HCT116 (cell line): ENCODE data around the gene PGGHG. TPM values are rescaled to one million over a fixed set of nuclear protein-coding genes. Genes with fewer than 3 reads are reported as not detected.
A peak's percentile ranks its signal among the peaks of the same experiment; 100 is the strongest.

ENCODE experiments used
- ATAC-seq: fragments of 200-7000 bp; cut with Tn5 transposase; 2 replicates; pipeline ENCODE4 v1.9.1; 2020; ENCODE audit warnings: mild to moderate bottlenecking, moderate library complexity
- BruUV-seq: library from RNA; stranded (reverse); fragments of 400-500 nt; replicated peaks from 2 replicates; lab custom pipeline; 2021; lab: Mats Ljungman, UMichigan
- CTCF ChIA-PET: fragments of 300-600 bp; sonication (Branson Sonifier 250); formaldehyde crosslinking; loops from one replicate; lab custom pipeline; 2021; ENCODE audit warnings: antibody characterized with exemption; lab: Charles Lee
- POLR2A ChIA-PET: fragments of 300-600, 350-600 bp; sonication (Branson Sonifier 250); formaldehyde crosslinking; loops from one replicate; lab custom pipeline; 2021; ENCODE audit warnings: antibody characterized with exemption; lab: Charles Lee
- RAD21 ChIA-PET, 2 experiments: fragments of 300-600 bp; sonication (Branson Sonifier 250); formaldehyde crosslinking; loops; one replicate each; lab custom pipeline; 2023; ENCODE audit warnings: low total read pairs in 2 of 2; ENCODE audit not compliant: uncharacterized antibody in 2 of 2, unreplicated experiment in 2 of 2, low non-redundant PET in 1 of 2; lab: Charles Lee
- DNase-seq: peaks from one replicate; pipeline ENCODE4 v3.0.0-alpha.2; 2010; ENCODE audit warnings: low read depth, low spot score
- H2AFZ ChIP-seq: fragments of 200-600 bp; shearing (Covaris generic), sonication (generic); 2 replicates; pipeline ENCODE4 v1.6.1; 2017; ENCODE audit warnings: low read depth, mixed run types, mixed read lengths, antibody characterized with exemption, low read length; ENCODE audit not compliant: poor library complexity, severe bottlenecking
- H3K27ac ChIP-seq: 2 replicates; pipeline ENCODE4 v1.5.1; 2012; ENCODE audit warnings: low read depth, low read length
- H3K27me3 ChIP-seq: fragments of 200-600 bp; sonication (generic); 2 replicates; pipeline ENCODE4 v1.6.1; 2016; ENCODE audit warnings: mixed run types, low read length, mixed read lengths; ENCODE audit not compliant: insufficient read depth
- H3K36me3 ChIP-seq, 2 experiments: fragments of 200-500 bp in 1 of 2; fragments of 200-600 bp in 1 of 2; sonication (Bioruptor generic) in 1 of 2; sonication (generic) in 1 of 2; 2 replicates each; pipeline versions ENCODE4 v1.5.1 to v1.6.1; 2014 to 2016; ENCODE audit warnings: low read length in 2 of 2, inconsistent platforms in 1 of 2, mixed read lengths in 1 of 2, mixed run types in 1 of 2; ENCODE audit not compliant: insufficient read depth in 2 of 2, control insufficient read depth in 1 of 2
- H3K4me1 ChIP-seq, 2 experiments: fragments of 200-600 bp in 1 of 2; sonication (generic) in 1 of 2; 2 replicates each; pipeline versions ENCODE4 v1.5.1 to v1.6.1; 2012 to 2017; ENCODE audit warnings: low read length in 2 of 2, inconsistent platforms in 1 of 2, mild to moderate bottlenecking in 1 of 2, mixed read lengths in 1 of 2, mixed run types in 1 of 2, moderate library complexity in 1 of 2; ENCODE audit not compliant: insufficient read depth in 2 of 2, control insufficient read depth in 1 of 2
- H3K4me2 ChIP-seq: fragments of 200-600 bp; sonication (generic); 2 replicates; pipeline ENCODE4 v1.6.1; 2017; ENCODE audit warnings: mixed run types, low read length, mixed read lengths
- H3K4me3 ChIP-seq, 2 experiments: fragments of 200-600 bp in 1 of 2; sonication (generic) in 1 of 2; replicated peaks in 1 of 2; 2 replicates each; pipeline ENCODE4 v1.5.1; 2011 to 2016; ENCODE audit warnings: low read length in 2 of 2, control low read depth in 1 of 2, low read depth in 1 of 2, mild to moderate bottlenecking in 1 of 2, mixed read lengths in 1 of 2, mixed run types in 1 of 2
- H3K79me2 ChIP-seq: fragments of 200-600 bp; sonication (generic); 2 replicates; pipeline ENCODE4 v1.6.1; 2017; ENCODE audit warnings: mild to moderate bottlenecking, mixed run types, low read length, moderate library complexity, mixed read lengths; ENCODE audit not compliant: insufficient read depth
- H3K9ac ChIP-seq: fragments of 200-600 bp; sonication (generic); 2 replicates; pipeline ENCODE4 v1.6.1; 2016; ENCODE audit warnings: low read length, mixed read lengths
- H3K9me2 ChIP-seq: fragments of 200-600 bp; sonication (generic), shearing (Covaris generic); 2 replicates; pipeline ENCODE4 v1.6.1; 2017; ENCODE audit warnings: mixed run types, mild to moderate bottlenecking, moderate library complexity; ENCODE audit not compliant: insufficient read depth
- H3K9me3 ChIP-seq, 2 experiments: fragments of 200-500 bp in 1 of 2; fragments of 200-600 bp in 1 of 2; sonication (Bioruptor generic) in 1 of 2; sonication (generic) in 1 of 2; 2 replicates each; pipeline ENCODE4 v1.6.1; 2014 to 2017; ENCODE audit warnings: low read length in 2 of 2, mixed read lengths in 2 of 2, inconsistent platforms in 1 of 2, low read depth in 1 of 2, mild to moderate bottlenecking in 1 of 2, mixed run types in 1 of 2, moderate library complexity in 1 of 2; ENCODE audit not compliant: control insufficient read depth in 1 of 2, insufficient read depth in 1 of 2
- H4K20me1 ChIP-seq: fragments of 200-600 bp; sonication (generic), shearing (Covaris generic); 2 replicates; pipeline ENCODE4 v1.6.1; 2017; ENCODE audit warnings: mixed run types, mild to moderate bottlenecking, moderate library complexity; ENCODE audit not compliant: insufficient read depth
- ATF3 ChIP-seq: IDR thresholded peaks from 2 replicates; pipeline ENCODE4 v1.6.1; 2012
- CEBPB ChIP-seq: IDR thresholded peaks from 2 replicates; pipeline ENCODE4 v1.6.1; 2012; ENCODE audit warnings: low read depth
- CTCF ChIP-seq, 3 experiments: fragments of 200-600 bp in 1 of 3; sonication (generic) in 1 of 3; IDR thresholded peaks in 2 of 3; conservative IDR thresholded peaks in 1 of 3; 2 replicates each; pipeline ENCODE4 v1.5.1; 2012 to 2017; ENCODE audit warnings: low read depth in 2 of 3, low read length in 2 of 3, antibody characterized with exemption in 1 of 3, borderline replicate concordance in 1 of 3, control low read depth in 1 of 3, mild to moderate bottlenecking in 1 of 3, mixed read lengths in 1 of 3, mixed run types in 1 of 3, moderate library complexity in 1 of 3; ENCODE audit not compliant: insufficient read depth in 1 of 3
- EZH2 ChIP-seq: fragments of 200-600 bp; sonication (generic); IDR thresholded peaks from 2 replicates; pipeline ENCODE4 v1.6.1; 2017; ENCODE audit warnings: antibody characterized with exemption, mixed run types
- EZH2phosphoT487 ChIP-seq: fragments of 200-600 bp; IDR thresholded peaks from 2 replicates; pipeline ENCODE4 v1.6.1; 2018; ENCODE audit warnings: antibody characterized with exemption, borderline replicate concordance
- FOSL1 ChIP-seq: IDR thresholded peaks from 2 replicates; pipeline ENCODE4 v1.6.1; 2012; ENCODE audit warnings: low read depth
- MAX ChIP-seq: IDR thresholded peaks from 2 replicates; pipeline ENCODE4 v1.6.1; 2012
- RAD21 ChIP-seq: IDR thresholded peaks from 2 replicates; pipeline ENCODE4 v1.6.1; 2012; ENCODE audit warnings: low read depth, mild to moderate bottlenecking
- REST ChIP-seq: IDR thresholded peaks from 2 replicates; pipeline ENCODE4 v1.6.1; 2012; ENCODE audit warnings: low read depth
- SIN3A ChIP-seq: IDR thresholded peaks from 2 replicates; pipeline ENCODE4 v1.6.1; 2012; ENCODE audit warnings: low read depth
- TCF7L2 ChIP-seq: IDR thresholded peaks from 2 replicates; pipeline ENCODE4 v1.7.0; 2011; ENCODE audit warnings: borderline replicate concordance, inconsistent platforms; ENCODE audit not compliant: insufficient read depth, insufficient read length; ENCODE audit errors: extremely low read depth
- YY1 ChIP-seq: IDR thresholded peaks from 2 replicates; pipeline ENCODE4 v1.6.1; 2011; ENCODE audit warnings: low read length, low read depth, moderate library complexity, mild to moderate bottlenecking; ENCODE audit not compliant: insufficient replicate concordance; ENCODE audit errors: extremely low read depth
- ZNF274 ChIP-seq: fragments of 200-500 bp; sonication (Bioruptor generic); IDR thresholded peaks from 2 replicates; pipeline ENCODE4 v1.6.1; 2014; ENCODE audit warnings: mild to moderate bottlenecking, low read depth, low read length, inconsistent platforms
- intact Hi-C: fragments of 100-400 bp; cut with micrococcal nuclease; formaldehyde crosslinking; loops from 2 replicates; pipeline ENCODE4 v1.10.0; 2022
- total RNA-seq: library from RNA; stranded (reverse); gene quantifications from one replicate; pipeline ENCODE4 v1.2.1, GENCODE V29; 2021; ENCODE audit not compliant: unreplicated experiment

PGGHG gene
- total RNA-seq, 1 experiment from 2014 or later, result 57.5 TPM

- peak; percentile 46; the same call in 1 of the 2 replicates for ATAC-seq
- Histone ChIP-seq H3K4me1 (peaks cover 13 to 24% of the 10 kb centered on the region in 2 experiments), H3K36me3 (no peaks in the 10 kb centered on the region), H3K9me3 (no peaks in the 10 kb centered on the region), H3K79me2 (no peaks in the 10 kb centered on the region), H3K4me3 (no peak overlapping the region), H3K4me2 (no peak overlapping the region), H4K20me1 (no peaks in the 10 kb centered on the region), H3K27me3 (no peaks in the 10 kb centered on the region), H3K27ac (no peak overlapping the region), H3K9me2 (no peaks in the 10 kb centered on the region), H2AFZ (no peak overlapping the region), H3K9ac (no peak overlapping the region)
- intact Hi-C loops, result loop anchor here (1.0 to 10.0 kb wide), 3 partner anchors 52 to 143 kb away; partner anchors contain the start of gene PKP3
- POLR2A ChIA-PET, result no interaction called here
- DNase-seq, result no peak
- peak; percentile 64 to 68 (median 67); a peak in 5 of 6 replicates for TF ChIP-seq CTCF (IDR thresholded peaks at IDR 0.05 in 2 of 3, conservative IDR thresholded peaks at IDR 0.05 in 1 of 3; ENCODE audit: borderline replicate concordance in 1 of 3, insufficient read depth in 1 of 3, low read depth in 2 of 3, low read length in 2 of 3)
- TF ChIP-seq ATF3, result no peak
- TF ChIP-seq REST, result no peak
- TF ChIP-seq CEBPB, result no peak
- no peak for TF ChIP-seq ZNF274
- no peak for TF ChIP-seq TCF7L2
- TF ChIP-seq EZH2, result no peak
- peak; percentile 79 for TF ChIP-seq RAD21
- no peak for TF ChIP-seq EZH2phosphoT487
- no peak for TF ChIP-seq FOSL1
- TF ChIP-seq MAX, result no peak
- no peak for TF ChIP-seq YY1
- no peak for TF ChIP-seq SIN3A
- CTCF ChIA-PET, result interaction anchor here (0.8 to 2.8 kb wide), 4 partner anchors 12 to 143 kb away, joined by 4 to 10 read pairs (median 6); no protein-coding TSS in a partner anchor
- no TSS peak for BruUV-seq
- RAD21 ChIA-PET, result interaction anchor here in 1 of 2 experiments (0.8 kb wide), 1 partner anchor 57 kb away, joined by 3 read pairs; no protein-coding TSS in a partner anchor
These were observed 16.3 kb downstream of the PGGHG start for GRCh38 chr11:304915-305843.
